A549 (cell line): ENCODE data around the gene ATG13. TPM values are rescaled to one million over a fixed set of nuclear protein-coding genes. Genes with fewer than 3 reads are reported as not detected.

Experiments
- ATAC-seq, 2 experiments: fragments of 200-7000 bp in 1 of 2; fragments of >200 bp in 1 of 2; cut with Nextera tagmentation in 1 of 2; cut with Tn5 transposase in 1 of 2; 3 replicates each; pipeline versions ENCODE4 v1.8.0 to v1.9.1; 2018 to 2020; ENCODE audit warnings: mild to moderate bottlenecking in 1 of 2, moderate library complexity in 1 of 2
- CTCF ChIA-PET: fragments of 300-600 bp; sonication (Branson Sonifier 250); formaldehyde crosslinking; extraction: SDS; loops from one replicate; lab custom pipeline; 2021; ENCODE audit warnings: antibody characterized with exemption, inconsistent platforms; lab: Yijun Ruan, JAX
- POLR2A ChIA-PET: fragments of 350-600 bp; formaldehyde crosslinking; extraction: SDS; loops from one replicate; lab custom pipeline; 2021; ENCODE audit warnings: antibody characterized with exemption, inconsistent platforms; lab: Yijun Ruan, JAX
- DNase-seq, 2 experiments: peaks; one replicate each; pipeline versions ENCODE4 v3.0.0 to v3.0.0-alpha.2; 2011 to 2016; ENCODE audit warnings: low read depth in 1 of 2, low spot score in 1 of 2
- FAIRE-seq: peaks from 2 replicates; lab custom pipeline; 2011; peaks lifted over from hg19 to GRCh38; lab: Jason Lieb, UNC
- H3K27ac ChIP-seq, 2 experiments: fragments of >200 bp; sonication (Bioruptor Twin); formaldehyde crosslinking; 3 replicates each; pipeline ENCODE4 v1.5.1; 2016 to 2017
- H3K4me1 ChIP-seq: fragments of >200 bp; sonication (Bioruptor Twin); formaldehyde crosslinking; 3 replicates; pipeline ENCODE4 v1.6.1; 2016
- H3K4me2 ChIP-seq: fragments of >200 bp; sonication (Bioruptor Twin); formaldehyde crosslinking; 3 replicates; pipeline ENCODE4 v1.6.1; 2016
- H3K4me3 ChIP-seq: fragments of >200 bp; sonication (Bioruptor Twin); formaldehyde crosslinking; 3 replicates; pipeline ENCODE4 v1.5.1; 2016
- H3K9me3 ChIP-seq: fragments of >200 bp; sonication (Bioruptor Twin); formaldehyde crosslinking; 3 replicates; pipeline ENCODE4 v1.6.1; 2016
- CHD2 ChIP-seq: fragments of 150-350 bp; IDR thresholded peaks from 2 replicates; pipeline ENCODE4 v1.6.1; 2014; ENCODE audit warnings: low read length; ENCODE audit not compliant: partially characterized antibody
- CHD4 ChIP-seq: fragments of 200-600 bp; sonication (generic); IDR thresholded peaks from 2 replicates; pipeline ENCODE4 v1.6.1; 2016; ENCODE audit warnings: antibody characterized with exemption, mild to moderate bottlenecking, borderline replicate concordance
- CTCF ChIP-seq: fragments of >200 bp; sonication (Bioruptor Twin); formaldehyde crosslinking; IDR thresholded peaks from 3 replicates; pipeline ENCODE4 v1.5.1; 2016
- ESRRA ChIP-seq: fragments of 150-350 bp; IDR thresholded peaks from 2 replicates; pipeline ENCODE4 v1.6.1; 2014; ENCODE audit warnings: mild to moderate bottlenecking, low read length, borderline replicate concordance
- FOSB ChIP-seq: fragments of 250-450 bp; sonication (Bioruptor Pico); IDR thresholded peaks from 2 replicates; pipeline ENCODE4 v1.5.0; 2020; ENCODE audit warnings: mild to moderate bottlenecking, moderate library complexity
- FOSL2 ChIP-seq, 2 experiments: fragments of 450-650 bp in 1 of 2; fragments of >200 bp in 1 of 2; sonication (Bioruptor Twin) in 1 of 2; formaldehyde crosslinking; IDR thresholded peaks; 2 replicates each; pipeline versions ENCODE4 v1.5.0 to v1.6.1; 2016 to 2020; ENCODE audit warnings: mild to moderate bottlenecking in 1 of 2, moderate library complexity in 1 of 2
- FOXS1 ChIP-seq: fragments of 250-450 bp; sonication (Bioruptor Pico); IDR thresholded peaks from 2 replicates; pipeline ENCODE4 v1.5.0; 2020; ENCODE audit warnings: mild to moderate bottlenecking, moderate library complexity
- HMGXB4 ChIP-seq: fragments of 250-450 bp; sonication (Bioruptor Pico); IDR thresholded peaks from 2 replicates; pipeline ENCODE4 v1.5.0; 2021; ENCODE audit warnings: mild to moderate bottlenecking, moderate library complexity, borderline replicate concordance
- HOXB13 ChIP-seq: fragments of 250-450 bp; sonication (Bioruptor Pico); IDR thresholded peaks from 2 replicates; pipeline ENCODE4 v1.5.0; 2020; ENCODE audit warnings: low read depth, mild to moderate bottlenecking, moderate library complexity
- MAFK ChIP-seq: fragments of 450-650 bp; IDR thresholded peaks from 2 replicates; pipeline ENCODE4 v1.6.1; 2014; ENCODE audit not compliant: partially characterized antibody
- MAX ChIP-seq: IDR thresholded peaks from 2 replicates; pipeline ENCODE4 v1.6.1; 2012
- MAZ ChIP-seq: fragments of 150-350 bp; IDR thresholded peaks from 2 replicates; pipeline ENCODE4 v1.6.1; 2014; ENCODE audit warnings: antibody characterized with exemption, low read depth, low read length, borderline replicate concordance
- NFE2L2 ChIP-seq: fragments of 150-350 bp; conservative IDR thresholded peaks from 2 replicates; pipeline ENCODE4 v1.6.1; 2014; ENCODE audit warnings: low read length
- NPAS2 ChIP-seq: fragments of 250-450 bp; sonication (Bioruptor Pico); IDR thresholded peaks from 2 replicates; pipeline ENCODE4 v1.8.0; 2022; ENCODE audit warnings: mild to moderate bottlenecking, moderate library complexity, borderline replicate concordance
- NR3C1 ChIP-seq: fragments of >200 bp; sonication (Bioruptor Twin); formaldehyde crosslinking; IDR thresholded peaks from 3 replicates; pipeline ENCODE4 v1.6.1; 2017
- POLR2AphosphoS2 ChIP-seq: conservative IDR thresholded peaks from 2 replicates; pipeline ENCODE4 v1.6.1; 2012; ENCODE audit warnings: low read length, improper control_type of control experiment, inconsistent platforms
- RAD21 ChIP-seq, 2 experiments: fragments of >200 bp in 1 of 2; sonication (Bioruptor Twin) in 1 of 2; formaldehyde crosslinking in 1 of 2; IDR thresholded peaks in 1 of 2; conservative IDR thresholded peaks in 1 of 2; 2 replicates in 1 of 2; 3 replicates in 1 of 2; pipeline ENCODE4 v1.6.1; 2012 to 2018; ENCODE audit warnings: inconsistent platforms in 1 of 2
- RARB ChIP-seq: fragments of 250-450 bp; sonication (Bioruptor Pico); IDR thresholded peaks from 2 replicates; pipeline ENCODE4 v1.8.0; 2021; ENCODE audit warnings: mild to moderate bottlenecking, moderate library complexity
- REST ChIP-seq: fragments of 200-600 bp; sonication (generic); IDR thresholded peaks from 2 replicates; pipeline ENCODE4 v1.6.1; 2016; ENCODE audit warnings: antibody characterized with exemption, mild to moderate bottlenecking, moderate library complexity
- RFX5 ChIP-seq: fragments of 450-650 bp; IDR thresholded peaks from 2 replicates; pipeline ENCODE4 v1.7.1; 2014; ENCODE audit warnings: antibody characterized with exemption, mild to moderate bottlenecking, moderate library complexity
- ZC3H11A ChIP-seq: fragments of 450-650 bp; IDR thresholded peaks from 2 replicates; pipeline ENCODE4 v1.6.1; 2014; ENCODE audit warnings: antibody characterized with exemption, mild to moderate bottlenecking
- ZFP36 ChIP-seq: fragments of 450-650 bp; IDR thresholded peaks from 2 replicates; pipeline ENCODE4 v1.6.1; 2014; ENCODE audit warnings: borderline replicate concordance; ENCODE audit not compliant: partially characterized antibody
- WGBS: methylation state at CpG from one replicate; pipeline ENCODE4 v1.1.6; 2017; ENCODE audit errors: missing lambda C conversion rate; 5-methylcytosine and 5-hydroxymethylcytosine counted together
- polyA plus RNA-seq, 4 experiments: library from polyadenylated mRNA; depleted of rRNA in 3 of 4; stranded (reverse); fragments of >200 nt; fragmentation: RNase III in 1 of 4; extraction: RNeasy Plus Mini Kit Qiagen cat#74134 plus additional on column Dnase treatment in 1 of 4; gene quantifications; 2 replicates in 3 of 4; 3 replicates in 1 of 4; pipeline ENCODE4 v1.2.3, GENCODE V29; 2011 to 2017
- TF ChIP-seq, protein P1 (sequence below): IDR thresholded peaks from 2 replicates; pipeline ENCODE4 v1.6.1; 2012

The ATG13 gene
- polyA plus RNA-seq, 2 of the 4 experiments (the other 2 are of a cell fraction) = 39.5 to 58.6 TPM

DNA sequence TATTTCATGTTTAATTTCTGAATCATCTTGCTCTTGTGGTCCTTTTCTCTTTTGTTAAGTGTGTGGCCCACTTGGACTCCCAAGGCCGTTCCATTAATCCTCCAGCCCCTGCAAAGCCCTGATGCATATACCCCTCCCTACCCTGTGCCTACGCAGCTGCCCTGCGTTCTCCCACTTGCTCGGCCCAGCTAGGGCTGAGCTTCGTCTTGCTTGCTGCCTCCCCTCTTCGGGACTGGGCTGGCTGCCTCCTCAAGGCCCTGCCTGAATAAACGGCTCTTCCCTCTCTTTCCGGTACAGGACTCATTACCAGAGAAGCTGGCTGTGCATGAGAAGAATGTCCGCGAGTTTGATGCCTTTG, 54.6 kb downstream of the ATG13 start:
- no peak for TF ChIP-seq ZFP36
- no peak for TF ChIP-seq RFX5
- TF ChIP-seq, all 56 proteins: peak for 0
- FAIRE-seq = no peak

GRCh38 chr11:46672381-46672839, 55.1 kb downstream of the ATG13 start:
- Histone ChIP-seq H3K9me3 (no peaks in the 10 kb centered on the region), H3K4me3 (no peak overlapping the region), H3K27ac (no peak overlapping the region), H3K4me2 (no peak overlapping the region), H3K4me1 (peaks cover 15% of the 10 kb centered on the region)
- TF ChIP-seq MAZ (no peak), HMGXB4 (CRISPR knock-in tag) (no peak), FOXS1 (CRISPR knock-in tag) (no peak), RAD21 (conservative IDR thresholded peaks at IDR 0.05 in 1 of 2, IDR thresholded peaks at IDR 0.05 in 1 of 2) (no peak), CHD4 (no peak), POLR2AphosphoS2 (no peak), MAFK (no peak), NFE2L2 (no peak), ESRRA (no peak)
- TF ChIP-seq, protein P1, sequence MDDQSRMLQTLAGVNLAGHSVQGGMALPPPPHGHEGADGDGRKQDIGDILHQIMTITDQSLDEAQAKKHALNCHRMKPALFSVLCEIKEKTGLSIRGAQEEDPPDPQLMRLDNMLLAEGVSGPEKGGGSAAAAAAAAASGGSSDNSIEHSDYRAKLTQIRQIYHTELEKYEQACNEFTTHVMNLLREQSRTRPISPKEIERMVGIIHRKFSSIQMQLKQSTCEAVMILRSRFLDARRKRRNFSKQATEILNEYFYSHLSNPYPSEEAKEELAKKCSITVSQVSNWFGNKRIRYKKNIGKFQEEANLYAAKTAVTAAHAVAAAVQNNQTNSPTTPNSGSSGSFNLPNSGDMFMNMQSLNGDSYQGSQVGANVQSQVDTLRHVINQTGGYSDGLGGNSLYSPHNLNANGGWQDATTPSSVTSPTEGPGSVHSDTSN = no peak
- no peak for ATAC-seq
- CTCF ChIA-PET = interaction anchor here (1.1 to 1.6 kb wide), 2 partner anchors 25 to 433 kb away, joined by 3 read pairs; no protein-coding TSS in a partner anchor
- POLR2A ChIA-PET = no interaction called here
- no peak for DNase-seq
- 83% methylated on average over 7 of the region's 7 CpGs for WGBS
- FAIRE-seq = no peak

More for the DNA sequence above, 54.6 kb downstream of the ATG13 start:
- Histone ChIP-seq H3K9me3 (no peaks in the 10 kb centered on the region), H3K4me3 (no peak overlapping the region), H3K27ac (no peak overlapping the region), H3K4me1 (peaks cover 15% of the 10 kb centered on the region), H3K4me2 (no peak overlapping the region)
- CTCF ChIA-PET = interaction anchor here (1.1 to 1.6 kb wide), 2 partner anchors 24 to 432 kb away, joined by 3 read pairs; no protein-coding TSS in a partner anchor
- 93% methylated on average over 10 of the region's 10 CpGs for whole genome bisulfite sequencing
- ATAC-seq (no peak), DNase-seq (no peak)
- POLR2A ChIA-PET = no interaction called here

DNA sequence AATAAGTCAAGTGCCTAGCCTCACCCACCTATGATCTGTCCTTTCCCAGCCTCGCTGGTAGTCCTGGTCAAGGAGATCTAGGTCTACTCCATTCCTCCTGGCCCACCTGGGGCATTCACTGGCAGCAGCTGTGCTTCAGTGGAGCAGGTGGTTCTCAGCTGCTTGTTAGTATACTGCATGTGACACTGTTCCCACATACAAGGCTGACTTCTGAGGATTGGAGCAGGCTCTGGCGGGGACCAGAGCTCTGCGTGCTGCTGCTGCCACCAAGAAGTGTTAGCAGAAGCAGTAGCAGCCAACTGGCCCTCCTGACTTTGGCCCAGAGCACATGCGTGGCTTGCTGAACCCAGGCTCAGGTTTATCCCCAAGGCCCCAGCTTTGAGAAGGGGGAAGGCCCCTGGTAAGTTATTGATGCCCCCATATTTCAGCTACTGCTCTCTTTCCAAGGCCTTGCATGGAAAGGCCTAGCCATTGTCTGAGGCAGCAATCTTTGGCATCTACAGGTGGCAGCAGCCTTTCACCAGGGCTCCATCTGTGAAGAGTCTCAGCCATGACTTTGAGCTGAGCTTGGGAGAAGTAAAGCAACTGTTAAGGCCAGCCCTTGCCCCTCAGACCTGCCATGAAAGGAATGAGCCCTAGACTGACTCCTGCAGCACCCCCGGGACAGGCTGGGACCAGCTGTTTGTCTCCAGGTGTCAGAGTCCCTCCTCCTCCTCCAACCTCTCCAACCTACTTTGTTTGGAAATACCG, 56.5 kb downstream of the ATG13 start:
- 86% methylated on average over 4 of the region's 6 CpGs for WGBS
- Histone ChIP-seq H3K4me2 (no peak overlapping the region), H3K27ac (no peak overlapping the region), H3K4me3 (no peak overlapping the region), H3K4me1 (peaks cover 15% of the 10 kb centered on the region), H3K9me3 (no peaks in the 10 kb centered on the region)
- FAIRE-seq (no peak), DNase-seq (no peak), ATAC-seq (no peak)
- ChIA-PET CTCF (interaction anchor here (1.8 to 2.4 kb wide), 3 partner anchors 11 to 284 kb away, joined by 4 to 9 read pairs (median 5); no protein-coding TSS in a partner anchor), POLR2A (no interaction called here)
- no peak for TF ChIP-seq RARB (CRISPR knock-in tag)
- TF ChIP-seq CHD2 = no peak
- TF ChIP-seq NPAS2 (CRISPR knock-in tag) = no peak
- no peak for TF ChIP-seq ESRRA
- TF ChIP-seq FOSL2 (IDR thresholded peaks at IDR 0.05) = no peak
- TF ChIP-seq FOSL2 (CRISPR knock-in tag; IDR thresholded peaks at IDR 0.05) = no peak
- TF ChIP-seq REST = no peak
- no peak for TF ChIP-seq HOXB13 (CRISPR knock-in tag)
- TF ChIP-seq NR3C1 = no peak
- no peak for TF ChIP-seq FOSB (CRISPR knock-in tag)
- no peak for TF ChIP-seq MAZ
- TF ChIP-seq MAX = no peak
- TF ChIP-seq ZC3H11A = no peak
- no peak for TF ChIP-seq RFX5
- TF ChIP-seq CTCF = no peak
